ENCODE data around the gene GDF10. TPM values are rescaled to one million over a fixed set of nuclear protein-coding genes. Genes with fewer than 3 reads are reported as not detected.

GDF10 gene
- total RNA-seq, 1 donor from 2014 or later, result not detected

DNA sequence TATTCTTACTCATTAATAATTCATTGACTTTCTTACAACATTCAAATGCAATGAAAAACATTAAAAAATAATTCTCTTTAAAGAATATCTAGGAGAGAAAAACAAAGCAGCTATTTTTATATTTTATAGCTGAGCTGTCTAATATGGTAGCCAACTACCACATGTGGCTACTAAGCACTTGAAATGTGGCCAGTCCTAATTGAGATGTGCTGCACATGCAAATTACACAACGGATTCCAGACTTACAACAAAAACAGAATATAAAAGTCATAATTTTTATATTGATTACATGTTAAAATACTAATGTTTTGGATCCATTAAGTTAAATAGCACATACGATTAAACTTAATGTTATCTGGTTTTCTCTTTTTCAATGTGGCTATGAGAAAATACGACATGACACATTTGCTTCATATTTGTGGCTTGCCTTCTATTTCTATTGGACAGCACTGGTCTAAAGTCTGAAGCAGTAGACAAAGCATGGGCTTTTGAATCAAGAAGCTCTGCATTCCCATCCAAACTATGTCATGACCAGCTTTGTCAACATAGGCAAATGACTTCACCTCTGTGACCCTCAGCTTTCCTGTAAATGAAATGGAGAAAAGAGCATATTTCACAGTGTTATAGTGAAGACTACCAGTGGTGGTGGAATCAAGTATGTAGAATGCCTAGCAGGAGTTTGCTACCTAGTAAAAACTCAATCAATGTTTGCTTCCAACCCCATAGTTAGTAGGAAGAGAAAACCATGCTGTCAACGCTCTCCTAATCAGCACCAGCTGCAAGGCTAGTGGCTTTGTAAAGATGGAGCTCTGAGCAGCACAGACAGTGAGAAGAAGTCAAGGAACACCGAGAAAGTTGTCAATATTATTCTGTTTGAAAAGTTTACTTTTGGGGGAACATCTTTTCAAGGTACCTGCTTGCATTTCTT, 37.1 kb upstream of the GDF10 start:
- ChIA-PET POLR2A (no interaction called here), CTCF (no interaction called here)
- intact Hi-C loops (cut with micrococcal nuclease), result loop anchor here (5.0 kb wide), 1 partner anchor 96 kb away; no protein-coding TSS in a partner anchor
- no peak for ATAC-seq (ENCODE audit: low read depth)
- no peaks in the 10 kb centered on the region for H3K9me3 Mint-ChIP-seq
- H3K4me3 Mint-ChIP-seq, result no peak overlapping the region
- TF ChIP-seq, protein P1, sequence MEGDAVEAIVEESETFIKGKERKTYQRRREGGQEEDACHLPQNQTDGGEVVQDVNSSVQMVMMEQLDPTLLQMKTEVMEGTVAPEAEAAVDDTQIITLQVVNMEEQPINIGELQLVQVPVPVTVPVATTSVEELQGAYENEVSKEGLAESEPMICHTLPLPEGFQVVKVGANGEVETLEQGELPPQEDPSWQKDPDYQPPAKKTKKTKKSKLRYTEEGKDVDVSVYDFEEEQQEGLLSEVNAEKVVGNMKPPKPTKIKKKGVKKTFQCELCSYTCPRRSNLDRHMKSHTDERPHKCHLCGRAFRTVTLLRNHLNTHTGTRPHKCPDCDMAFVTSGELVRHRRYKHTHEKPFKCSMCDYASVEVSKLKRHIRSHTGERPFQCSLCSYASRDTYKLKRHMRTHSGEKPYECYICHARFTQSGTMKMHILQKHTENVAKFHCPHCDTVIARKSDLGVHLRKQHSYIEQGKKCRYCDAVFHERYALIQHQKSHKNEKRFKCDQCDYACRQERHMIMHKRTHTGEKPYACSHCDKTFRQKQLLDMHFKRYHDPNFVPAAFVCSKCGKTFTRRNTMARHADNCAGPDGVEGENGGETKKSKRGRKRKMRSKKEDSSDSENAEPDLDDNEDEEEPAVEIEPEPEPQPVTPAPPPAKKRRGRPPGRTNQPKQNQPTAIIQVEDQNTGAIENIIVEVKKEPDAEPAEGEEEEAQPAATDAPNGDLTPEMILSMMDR (IDR thresholded peaks at IDR 0.05), result no peak
- H3K27me3 Mint-ChIP-seq, result no peaks in the 10 kb centered on the region
- H3K4me1 Mint-ChIP-seq, result peaks cover 45% of the 10 kb centered on the region
- no peak overlapping the region for H3K27ac Mint-ChIP-seq
- DNase-seq, result no peak
- no peaks in the 10 kb centered on the region for H3K36me3 Mint-ChIP-seq (ENCODE audit: low read depth)

- ChIA-PET POLR2A (no interaction called here), CTCF (no interaction called here)
- Mint-ChIP-seq H3K4me1 (peaks cover 25% of the 10 kb centered on the region), H3K36me3 (ENCODE audit: low read depth) (no peaks in the 10 kb centered on the region), H3K27ac (no peak overlapping the region), H3K9me3 (no peaks in the 10 kb centered on the region), H3K4me3 (no peak overlapping the region), H3K27me3 (no peaks in the 10 kb centered on the region)
- no peak for ATAC-seq (ENCODE audit: low read depth)
- no peak for DNase-seq
- TF ChIP-seq, protein P1 (IDR thresholded peaks at IDR 0.05), result no peak
- intact Hi-C loops (cut with micrococcal nuclease), result loop anchor here (5.0 kb wide), 1 partner anchor 98 kb away; no protein-coding TSS in a partner anchor
Observed at GRCh38 chr10:47264797-47265281, 35.2 kb upstream of the GDF10 start.

GRCh38 chr10:47266602-47267001, 33.4 kb upstream of the GDF10 start:
- Mint-ChIP-seq H3K4me1 (peaks cover 7% of the 10 kb centered on the region), H3K27ac (no peak overlapping the region), H3K4me3 (no peak overlapping the region), H3K9me3 (no peaks in the 10 kb centered on the region), H3K36me3 (ENCODE audit: low read depth) (no peaks in the 10 kb centered on the region), H3K27me3 (no peaks in the 10 kb centered on the region)
- intact Hi-C loops (cut with micrococcal nuclease), result no loop called here
- POLR2A ChIA-PET, result no interaction called here
- CTCF ChIA-PET, result no interaction called here
- TF ChIP-seq, protein P1 (IDR thresholded peaks at IDR 0.05), result no peak
- DNase-seq, result no peak
- ATAC-seq (ENCODE audit: low read depth), result no peak

DNA sequence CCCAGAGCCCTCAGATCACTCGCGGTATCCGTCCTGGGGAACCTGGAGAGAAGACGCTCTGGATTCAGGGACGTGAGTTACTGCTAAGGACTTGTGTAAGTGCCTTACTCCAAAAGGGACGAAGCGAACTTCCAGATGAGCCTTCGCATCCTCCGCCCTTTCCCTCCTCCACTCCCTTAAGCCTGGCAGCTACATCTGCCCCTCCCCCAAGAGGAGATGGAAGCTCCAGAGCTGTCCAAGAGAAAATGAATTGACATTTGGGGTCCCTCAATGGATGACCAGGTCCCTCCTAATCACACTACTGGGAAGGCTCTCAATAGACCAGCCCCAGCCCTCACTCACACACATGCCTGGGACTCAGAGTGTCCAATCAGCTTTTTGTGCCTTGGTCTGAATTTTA, 31.3 kb upstream of the GDF10 start:
- CTCF ChIA-PET, result interaction anchor here (1.2 kb wide), 2 partner anchors 221 to 244 kb away, joined by 4 to 5 read pairs; no protein-coding TSS in a partner anchor
- Mint-ChIP-seq H3K27me3 (peaks cover 4% of the 10 kb centered on the region), H3K4me1 (no peaks in the 10 kb centered on the region), H3K4me3 (no peak overlapping the region), H3K27ac (no peak overlapping the region), H3K36me3 (ENCODE audit: low read depth) (no peaks in the 10 kb centered on the region), H3K9me3 (peaks cover 2% of the 10 kb centered on the region)
- TF ChIP-seq, protein P1 (IDR thresholded peaks at IDR 0.05), result no peak
- DNase-seq, result no peak
- POLR2A ChIA-PET, result no interaction called here
- intact Hi-C loops (cut with micrococcal nuclease), result no loop called here
- no peak for ATAC-seq (ENCODE audit: low read depth)

- H3K9me3 Mint-ChIP-seq, result peaks cover 2% of the 10 kb centered on the region
- no peak overlapping the region for H3K27ac Mint-ChIP-seq
- peaks cover 4% of the 10 kb centered on the region for H3K27me3 Mint-ChIP-seq
- ATAC-seq (ENCODE audit: low read depth) (no peak), DNase-seq (no peak)
- ChIA-PET CTCF (interaction anchor here (1.2 kb wide), 2 partner anchors 222 to 245 kb away, joined by 4 to 5 read pairs; no protein-coding TSS in a partner anchor), POLR2A (no interaction called here)
- H3K4me3 Mint-ChIP-seq, result no peak overlapping the region
- no peaks in the 10 kb centered on the region for H3K4me1 Mint-ChIP-seq
- intact Hi-C loops (cut with micrococcal nuclease), result no loop called here
- H3K36me3 Mint-ChIP-seq (ENCODE audit: low read depth), result no peaks in the 10 kb centered on the region
- TF ChIP-seq, protein P1 (IDR thresholded peaks at IDR 0.05), result no peak
Observed at GRCh38 chr10:47269294-47269693, 30.7 kb upstream of the GDF10 start.

Data from activated B cell treated with CpG ODN at 0.5 μM for 24 hours (primary cell).